NOMO-1 treated with DMSO at 0.1 percent for 48 hours (cell line): ENCODE measurements around the gene PIBF1.
"Not testable (repeated sequence)": the region's sequence is repeated elsewhere in the genome, so short reads cannot be mapped to it uniquely, and the experiment has no call there.

Source experiments
- DNase-seq: peaks from one replicate; lab custom pipeline; 2025; ENCODE audit not compliant: unreplicated experiment; lab: John Stamatoyannopoulos, UW

The PIBF1 gene

GRCh38 chr13:73011751-73012150, 229.8 kb downstream of the PIBF1 start:
- DNase-seq = no peak

GRCh38 chr13:73015805-73016204, 233.9 kb downstream of the PIBF1 start:
- no peak for DNase-seq

- DNase-seq = no peak
Measured at GRCh38 chr13:73018336-73018735, 236.4 kb downstream of the PIBF1 start.

GRCh38 chr13:73025217-73026012, 243.5 kb downstream of the PIBF1 start:
- no peak for DNase-seq

- DNase-seq = no peak
Measured at GRCh38 chr13:73034901-73035300, 253.0 kb downstream of the PIBF1 start.

GRCh38 chr13:73035660-73036059, 253.7 kb downstream of the PIBF1 start:
- DNase-seq = no peak

- no peak for DNase-seq
Measured at GRCh38 chr13:73036566-73036965, 254.6 kb downstream of the PIBF1 start.

- DNase-seq = no peak
Measured at GRCh38 chr13:73038064-73038463, 256.1 kb downstream of the PIBF1 start.

GRCh38 chr13:73039201-73040108, 257.5 kb downstream of the PIBF1 start:
- peak; percentile 58 for DNase-seq

GRCh38 chr13:73040484-73040883, 258.6 kb downstream of the PIBF1 start:
- no peak for DNase-seq

GRCh38 chr13:73040968-73041596, 259.1 kb downstream of the PIBF1 start:
- DNase-seq = no peak

GRCh38 chr13:73045031-73045430, 263.1 kb downstream of the PIBF1 start:
- no peak for DNase-seq

- not testable (repeated sequence) for DNase-seq
Measured at GRCh38 chr13:73048615-73049014, 266.7 kb downstream of the PIBF1 start.

GRCh38 chr13:73054712-73055111, 272.8 kb downstream of the PIBF1 start:
- no peak for DNase-seq

GRCh38 chr13:73055813-73056564, 274.1 kb downstream of the PIBF1 start:
- no peak for DNase-seq

GRCh38 chr13:73056565-73056962, 274.6 kb downstream of the PIBF1 start:
- no peak for DNase-seq

GRCh38 chr13:73057284-73058063, 275.5 kb downstream of the PIBF1 start:
- no peak for DNase-seq

- no peak for DNase-seq
Measured at GRCh38 chr13:73058064-73058313, 276.1 kb downstream of the PIBF1 start.

- DNase-seq = no peak
Measured at GRCh38 chr13:73058432-73058735, 276.5 kb downstream of the PIBF1 start.

- DNase-seq = peak; percentile 85
Measured at GRCh38 chr13:73058736-73059459, 277.0 kb downstream of the PIBF1 start, which contains the start of gene KLF5. KLF5 (plus strand) TSS chr13:73059005; CDS start chr13:73059328, 323 bp downstream.
